GM21619 (cell line): ENCODE data around the gene LMTK2.
"Not testable (repeated sequence)": the region's sequence is repeated elsewhere in the genome, so short reads cannot be mapped to it uniquely, and the experiment has no call there.

Source experiments
- ATAC-seq: cut with Tn5 transposase; IDR thresholded peaks from one replicate; pipeline ENCODE4 v1.9.1; 2021; ENCODE audit not compliant: unreplicated experiment

LMTK2 gene

DNA sequence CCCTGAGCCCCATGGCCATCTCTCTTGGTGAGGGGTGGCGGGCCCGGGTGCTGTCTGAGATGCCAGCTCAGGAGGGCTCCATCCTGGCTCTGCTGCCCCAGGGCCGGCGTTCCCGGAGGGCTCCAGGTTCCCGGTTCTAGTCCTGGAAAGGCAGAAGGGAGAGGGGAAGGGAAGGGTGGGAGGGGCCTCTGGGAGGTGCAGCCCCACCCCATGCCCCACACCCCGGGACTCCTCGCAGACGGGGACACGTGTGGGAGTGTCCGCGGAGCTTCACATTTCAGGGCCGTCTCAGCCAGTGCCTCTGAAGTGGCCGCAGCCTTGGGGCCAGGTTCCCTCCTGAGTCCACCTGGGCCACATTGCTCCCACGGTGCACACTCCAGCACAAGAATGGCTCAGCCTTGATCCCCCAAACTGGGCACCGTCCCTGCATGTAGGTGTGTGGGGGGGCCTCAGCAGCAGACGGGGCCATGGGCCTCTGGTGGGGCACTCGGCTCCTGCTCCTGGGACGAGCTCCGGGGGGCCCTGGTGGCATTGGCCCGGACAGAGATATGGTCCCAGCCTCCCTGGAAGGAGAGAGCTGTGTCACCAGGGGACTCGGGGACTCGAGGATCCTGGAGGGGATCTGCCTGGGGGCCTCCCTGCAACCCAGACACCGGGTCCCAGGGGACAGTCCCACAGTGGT lies 110.4 kb downstream of the LMTK2 start:
- ATAC-seq = no peak

DNA sequence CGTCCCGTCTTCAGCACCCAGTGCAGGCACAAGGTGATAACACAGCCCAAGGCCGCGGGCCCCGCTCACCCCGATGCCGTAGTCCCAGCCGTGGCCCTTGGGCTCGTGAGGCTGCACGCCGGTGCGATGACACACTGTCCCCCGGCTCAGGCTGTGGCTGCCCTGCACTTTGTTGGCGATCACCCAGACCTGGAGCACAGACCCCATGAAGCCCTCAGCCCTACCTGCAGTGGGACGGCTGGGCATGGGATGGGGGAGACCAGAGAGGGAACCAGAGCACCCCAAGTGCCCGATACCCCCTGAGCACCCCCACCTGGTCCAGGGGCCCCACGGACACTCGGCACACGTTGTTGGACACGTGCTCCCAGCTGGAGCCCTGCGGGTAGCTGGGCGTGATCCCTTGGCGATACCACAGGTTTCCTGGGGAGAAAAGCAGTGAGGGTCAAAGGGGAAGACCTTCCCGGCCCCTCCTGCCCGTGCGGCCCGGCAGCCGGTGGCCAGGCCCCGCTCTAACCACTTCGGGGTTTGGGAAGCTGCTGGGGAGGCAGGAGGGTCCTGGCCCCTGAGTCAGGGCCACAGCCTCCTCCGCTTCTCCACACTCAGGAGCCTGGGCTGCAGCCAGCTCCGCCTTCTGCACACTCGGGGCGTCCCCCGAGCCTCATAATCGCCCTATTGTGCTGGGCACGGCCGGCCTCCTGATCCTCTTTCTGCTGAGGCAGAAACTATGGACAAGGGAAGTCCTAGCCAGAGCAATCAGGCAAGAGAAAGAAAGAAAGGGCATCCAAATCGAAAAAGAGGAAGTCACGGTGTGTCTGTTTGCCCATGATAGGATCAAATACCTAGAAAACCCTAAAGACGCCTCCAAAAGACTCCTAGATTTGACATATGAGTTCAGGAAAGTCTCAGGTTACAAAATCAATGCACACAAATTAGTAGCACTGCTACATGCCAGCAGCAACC lies 111.2 kb downstream of the LMTK2 start:
- no peak for ATAC-seq

DNA sequence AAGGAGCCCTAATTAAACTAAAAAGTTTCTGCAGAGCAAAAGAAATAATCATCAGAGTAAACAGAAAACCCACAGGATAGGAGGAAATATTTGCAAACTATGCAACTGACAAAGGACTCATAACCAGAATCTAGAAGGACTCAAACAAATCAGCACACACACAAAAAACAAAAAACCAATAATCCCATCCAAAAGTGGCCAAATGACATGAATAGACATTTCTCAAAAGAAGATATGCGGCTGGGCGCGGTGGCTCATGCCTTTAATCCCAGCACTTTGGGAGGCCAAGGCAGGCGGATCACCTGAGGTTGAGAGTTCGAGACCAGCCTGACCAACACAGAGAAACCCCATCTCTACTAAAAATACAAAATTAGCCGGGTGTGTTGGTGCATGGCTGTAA lies 112.7 kb downstream of the LMTK2 start:
- ATAC-seq = not testable (repeated sequence)

DNA sequence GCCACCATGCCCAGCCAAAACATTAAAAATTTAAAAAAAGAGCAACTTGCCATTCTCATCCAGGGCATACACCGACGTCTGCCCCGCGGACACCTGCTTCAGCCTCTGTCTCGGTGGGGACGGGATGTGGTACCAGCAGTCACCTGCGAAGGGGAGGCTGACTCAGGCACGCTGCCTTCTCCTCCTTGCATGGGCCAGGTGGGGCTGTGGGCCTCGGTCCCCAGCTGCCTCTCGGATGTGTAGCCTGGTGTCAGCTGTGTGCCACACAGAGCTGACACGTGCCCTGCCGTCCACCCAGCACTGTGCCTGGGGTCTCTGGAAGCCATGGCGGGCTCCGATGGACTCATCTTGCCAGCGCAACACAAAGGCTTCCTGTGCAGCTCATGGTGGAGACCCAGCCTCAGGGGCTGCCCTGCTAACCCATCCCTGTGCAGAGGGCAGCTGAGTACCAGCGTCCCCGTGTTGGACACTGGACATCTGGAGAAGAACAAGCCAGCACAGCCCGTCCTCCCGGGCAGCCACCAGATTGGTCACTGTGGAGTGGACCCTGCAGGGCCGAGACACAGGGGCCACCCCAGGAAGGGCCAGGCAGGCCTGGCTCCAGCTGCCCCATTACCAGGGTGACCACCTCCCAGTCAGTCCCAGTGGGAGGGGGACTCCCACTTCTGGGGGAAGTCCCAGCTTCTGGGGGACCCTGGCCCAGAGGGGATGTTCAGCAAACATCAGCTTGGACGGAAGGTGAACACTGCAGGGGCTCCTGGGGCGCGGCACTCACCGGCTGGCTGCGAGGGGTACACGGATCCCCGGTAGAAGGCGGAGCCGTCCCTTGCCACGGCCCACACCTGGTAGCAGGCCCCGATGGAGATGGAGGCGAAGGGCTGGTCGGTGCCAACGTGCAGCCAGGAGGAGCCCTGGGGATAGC lies 115.2 kb downstream of the LMTK2 start:
- ATAC-seq = no peak

DNA sequence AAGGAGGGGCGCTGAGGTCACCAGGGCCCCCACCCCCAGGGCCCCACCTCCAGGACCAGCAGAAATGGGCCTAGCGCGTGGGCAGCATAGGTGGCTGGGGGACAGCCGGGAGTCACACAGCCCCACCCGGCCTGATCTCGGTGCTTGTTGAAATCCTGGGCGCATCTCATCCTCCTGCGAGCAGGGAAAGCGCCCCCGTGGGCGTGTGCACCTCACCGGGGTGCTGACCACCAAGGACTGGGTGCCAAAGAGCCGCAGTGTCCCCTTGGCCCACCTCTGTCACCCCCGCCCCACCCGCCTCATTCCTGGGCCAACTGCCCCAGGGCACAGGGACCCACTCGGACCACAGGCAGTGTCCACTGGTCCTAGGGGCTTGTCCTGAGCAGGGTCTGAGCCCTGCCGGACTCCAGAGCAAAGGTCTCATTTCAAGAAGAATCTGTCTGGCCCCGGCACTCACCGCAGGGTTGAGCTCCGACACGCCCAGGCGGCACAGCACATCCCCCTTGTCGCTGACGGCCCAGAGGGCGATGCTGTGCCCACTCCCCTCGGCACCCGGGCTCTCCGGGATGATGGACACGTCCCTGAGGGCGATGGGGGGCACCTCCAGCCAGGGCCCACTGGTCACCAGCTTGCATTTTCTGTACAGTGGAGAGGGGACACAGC lies 116.0 kb downstream of the LMTK2 start:
- no peak for ATAC-seq

DNA sequence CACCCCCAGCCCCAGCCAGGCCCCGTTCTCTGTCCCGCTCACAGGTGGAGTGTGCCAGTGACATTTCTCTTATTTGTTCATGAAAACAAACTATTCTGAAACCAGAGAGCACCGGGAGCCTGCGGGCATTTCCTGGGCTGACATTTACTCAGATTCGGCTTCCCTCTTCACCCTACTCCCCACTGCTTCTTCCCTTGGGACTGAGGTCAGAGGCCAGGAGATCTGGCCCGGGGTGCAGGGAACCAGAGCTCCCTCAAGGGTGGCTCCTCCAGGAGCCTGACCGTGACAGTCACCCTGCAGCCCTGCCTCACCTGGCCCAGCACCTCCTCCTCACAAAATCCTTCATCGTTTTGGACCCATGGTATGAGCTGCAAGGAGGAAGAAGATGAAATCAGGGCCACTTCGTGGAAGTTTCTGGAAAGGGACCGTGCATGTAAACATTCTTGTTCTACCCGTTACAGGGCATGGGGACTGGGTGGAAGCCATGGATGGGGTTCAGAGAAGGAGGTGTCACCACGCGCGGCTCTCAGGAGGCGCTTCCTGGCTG lies 116.8 kb downstream of the LMTK2 start:
- ATAC-seq = no peak

DNA sequence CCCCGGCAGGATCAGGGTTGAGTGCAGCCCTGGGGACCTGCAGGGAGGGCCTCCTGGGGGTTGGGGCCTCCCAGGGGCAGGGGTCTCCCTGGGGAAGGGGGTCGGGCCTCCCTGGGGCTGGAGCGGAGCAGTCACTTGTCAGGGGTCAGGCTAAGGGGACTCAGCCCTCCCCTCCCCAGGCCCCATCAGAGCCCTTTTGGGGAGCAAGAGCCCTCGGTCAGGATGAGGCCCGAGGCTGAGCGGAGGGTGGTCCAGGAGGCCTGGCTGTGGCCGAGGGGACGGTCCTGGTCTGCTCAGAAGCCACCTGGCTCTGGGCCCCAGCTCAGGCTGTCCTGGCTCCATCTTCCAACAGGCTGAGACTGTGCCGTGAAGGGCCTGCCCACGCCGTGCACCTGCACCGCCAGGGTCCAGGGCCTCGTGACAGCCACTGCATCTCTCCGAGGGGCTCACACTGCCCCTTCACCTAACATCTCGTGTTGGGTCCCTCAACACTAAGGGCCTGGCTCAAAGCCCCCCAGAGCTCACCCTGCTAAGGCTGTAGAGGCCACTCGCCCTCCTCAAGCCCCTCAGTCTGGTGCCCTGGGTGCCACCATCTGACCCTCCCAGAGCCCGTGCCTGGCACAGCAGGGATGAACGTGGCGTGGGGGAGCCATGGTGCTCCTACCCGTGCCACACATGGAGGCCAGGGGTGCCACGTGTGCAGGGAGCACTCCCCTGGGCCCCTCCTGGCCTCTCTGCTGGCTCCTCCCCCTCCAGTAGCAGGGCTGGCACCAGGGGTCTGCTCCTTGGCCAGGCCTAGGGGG lies 117.4 kb downstream of the LMTK2 start:
- no peak for ATAC-seq

DNA sequence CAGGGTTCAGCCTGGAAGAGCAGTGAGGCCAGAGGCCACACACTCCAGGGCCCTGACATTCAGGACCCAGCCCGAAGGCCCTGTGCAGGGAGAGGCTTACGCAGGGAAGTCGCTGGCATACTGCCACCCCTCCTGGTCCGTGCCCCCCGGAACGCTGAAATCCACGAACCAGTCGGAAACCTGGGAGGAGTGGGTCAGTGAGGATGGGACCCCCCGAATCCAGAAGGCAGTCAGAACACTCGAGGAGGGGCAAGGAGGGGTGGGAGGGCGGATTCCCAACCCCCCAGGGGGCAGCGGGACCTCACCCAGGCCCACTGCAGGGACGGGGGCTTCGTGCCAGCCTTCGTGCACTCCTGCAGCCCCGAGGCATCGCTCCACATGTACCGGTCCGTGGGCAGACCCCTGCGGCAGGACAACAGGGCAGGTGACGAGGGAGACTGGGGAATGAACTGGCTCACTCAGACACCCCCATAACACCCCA lies 118.1 kb downstream of the LMTK2 start:
- ATAC-seq = no peak

DNA sequence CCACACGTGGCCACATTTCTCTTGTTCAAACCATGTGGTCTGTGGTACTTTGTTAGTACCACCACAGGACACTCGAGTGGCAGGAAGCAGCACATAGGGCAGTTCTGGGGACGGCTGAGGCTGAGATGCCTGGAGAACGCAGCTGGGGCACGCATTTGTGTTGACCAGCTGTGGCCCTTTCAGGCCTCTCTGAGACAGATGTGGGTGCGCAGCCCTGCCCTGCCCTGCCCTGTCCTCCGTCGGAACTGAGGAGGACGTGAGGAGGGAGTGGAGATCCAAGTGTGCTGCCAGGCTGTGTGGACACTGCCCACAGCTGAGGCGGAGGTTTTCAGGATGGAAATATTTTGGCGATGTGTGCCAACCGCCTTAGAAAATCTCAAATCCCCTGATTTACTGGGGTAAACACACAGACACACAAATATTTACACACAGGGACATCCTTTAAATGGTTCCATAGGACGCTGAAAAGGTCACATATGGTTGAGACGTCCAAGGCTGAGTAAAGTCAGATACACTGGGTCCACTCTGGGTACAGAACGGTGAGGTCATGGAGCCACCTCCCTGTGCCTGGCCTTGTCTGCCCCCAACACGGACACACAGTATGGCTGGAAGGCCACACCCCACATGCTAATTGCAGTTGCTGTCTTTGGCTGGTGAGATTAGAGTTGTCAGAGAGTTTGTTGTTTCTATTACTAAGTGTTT lies 119.4 kb downstream of the LMTK2 start:
- no peak for ATAC-seq

DNA sequence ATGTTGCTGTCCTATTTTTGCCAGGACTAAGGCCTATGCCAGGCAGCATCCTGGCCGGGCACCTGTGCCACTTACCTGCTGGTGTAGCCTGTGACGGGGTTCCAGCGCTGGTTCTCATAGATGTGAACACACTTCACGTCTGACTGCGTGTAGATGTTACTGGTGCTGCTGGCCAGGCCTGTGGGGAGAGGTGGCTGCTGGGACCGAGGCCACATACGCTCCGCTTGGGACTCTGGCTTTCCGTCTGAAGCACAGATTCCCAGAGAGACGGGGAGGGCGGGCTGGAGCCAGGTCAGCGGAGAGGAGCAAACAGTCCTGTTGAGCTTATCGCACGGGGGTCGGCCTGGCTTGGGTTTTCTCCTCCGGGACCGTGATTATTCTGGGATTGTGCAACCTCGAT lies 121.3 kb downstream of the LMTK2 start:
- no peak for ATAC-seq

DNA sequence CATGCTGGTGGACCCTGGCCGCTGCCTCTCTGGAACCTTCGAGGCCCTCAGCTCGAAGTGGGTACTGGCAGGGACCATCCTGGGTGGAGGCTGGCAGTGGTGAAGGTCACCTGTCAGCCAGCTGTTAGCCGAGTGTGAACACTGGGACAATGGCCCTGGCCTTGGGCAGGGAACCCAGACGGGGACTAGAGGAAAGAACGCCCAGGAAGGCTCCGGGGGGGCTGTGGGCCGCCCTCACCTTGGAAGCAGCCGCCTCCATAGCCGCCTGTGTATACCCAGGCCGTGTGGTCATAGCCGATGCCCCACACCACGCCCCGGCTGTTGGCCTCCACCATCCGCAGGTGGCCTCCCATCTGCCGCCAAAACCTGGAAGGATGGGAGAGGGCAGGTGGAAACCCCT lies 122.1 kb downstream of the LMTK2 start:
- no peak for ATAC-seq

DNA sequence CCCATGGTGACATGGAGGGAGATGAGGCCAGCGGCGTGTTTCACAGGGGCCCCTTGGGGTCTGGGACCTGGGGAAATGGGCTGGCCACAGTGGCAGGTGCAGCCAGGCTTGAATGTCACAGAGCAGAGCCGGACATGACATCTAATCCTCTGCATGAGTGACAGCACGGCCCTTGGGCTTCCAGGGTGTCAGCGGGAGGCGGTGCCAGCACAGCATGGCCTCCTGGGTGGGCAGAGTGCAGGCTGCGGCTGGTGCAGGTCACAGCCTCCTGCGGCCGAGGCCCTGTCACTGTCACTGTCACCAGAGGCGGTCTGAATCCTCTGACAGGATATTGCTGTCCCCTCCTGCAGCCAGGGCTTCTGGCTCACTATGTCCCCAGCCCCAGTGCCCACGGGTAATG lies 122.8 kb downstream of the LMTK2 start:
- no peak for ATAC-seq

DNA sequence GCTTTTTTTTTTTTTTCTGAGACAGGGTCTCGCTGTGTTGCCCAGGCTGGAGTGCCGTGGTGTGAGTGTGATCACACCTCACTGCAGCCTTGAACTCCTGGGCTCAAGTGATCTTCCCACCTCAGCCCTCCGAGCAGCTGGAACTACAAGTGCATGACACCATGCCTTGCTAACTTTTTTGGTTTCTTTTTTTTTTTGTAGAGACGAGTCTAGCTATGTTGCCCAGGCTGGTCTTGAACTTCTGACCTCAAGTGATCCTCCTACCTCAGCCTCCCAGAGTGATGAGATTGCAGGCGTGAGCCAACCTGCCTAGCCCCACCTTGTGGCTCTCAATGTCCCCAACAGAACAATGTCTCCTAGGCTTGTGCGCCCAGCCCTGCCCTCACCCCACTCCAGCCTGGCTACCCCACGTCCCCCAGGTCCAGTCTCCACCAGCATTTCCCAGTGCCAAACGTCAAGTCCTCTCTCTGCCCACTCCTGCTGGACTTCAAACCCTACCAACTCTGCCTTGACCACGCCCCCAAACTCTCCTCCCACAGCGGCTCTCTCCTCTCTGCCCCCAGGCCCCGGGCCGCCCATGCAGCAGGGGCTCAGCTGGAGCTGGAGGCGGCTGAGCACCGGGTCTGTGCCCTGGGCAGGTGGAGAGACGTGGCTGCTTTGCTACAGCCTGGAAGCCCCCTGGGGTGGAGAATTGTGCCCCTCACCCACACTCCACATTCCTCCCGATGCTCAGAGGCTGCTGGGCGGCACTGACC lies 123.5 kb downstream of the LMTK2 start:
- no peak for ATAC-seq

DNA sequence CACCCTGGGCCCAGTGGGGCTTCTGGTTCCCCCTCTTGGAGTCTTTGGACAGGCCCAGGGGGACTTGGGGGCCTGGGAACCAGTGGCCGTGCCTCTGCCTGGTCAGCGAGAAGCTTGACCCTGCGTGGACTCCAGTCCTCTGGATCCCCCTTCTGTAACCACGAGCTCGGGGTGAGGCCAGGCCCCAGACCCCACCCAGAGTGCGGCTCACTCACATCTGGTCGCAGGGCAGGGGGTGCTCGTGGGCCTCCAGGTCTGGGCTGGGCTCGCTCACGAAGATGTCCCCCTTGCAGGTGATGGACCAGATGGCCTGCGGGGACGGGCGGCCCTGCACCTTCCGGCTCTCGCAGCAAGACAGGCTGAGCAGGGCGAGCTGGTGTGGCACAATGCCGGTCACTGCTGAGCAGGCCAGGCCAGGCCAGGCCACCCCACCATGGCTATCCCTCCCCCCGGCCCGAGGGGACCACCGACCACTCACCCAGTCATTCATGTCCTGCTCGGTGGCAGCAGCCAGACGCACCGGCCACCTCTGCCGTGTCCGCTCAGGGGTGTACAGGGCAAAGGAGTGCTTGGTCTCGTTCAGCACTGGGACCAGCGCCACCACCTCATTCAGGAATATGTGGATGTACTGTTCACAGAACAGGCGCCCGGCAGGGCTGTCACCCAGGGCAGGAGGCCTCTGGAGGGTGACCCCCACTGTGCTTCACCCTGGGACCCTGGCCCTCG lies 124.2 kb downstream of the LMTK2 start:
- ATAC-seq = no peak

DNA sequence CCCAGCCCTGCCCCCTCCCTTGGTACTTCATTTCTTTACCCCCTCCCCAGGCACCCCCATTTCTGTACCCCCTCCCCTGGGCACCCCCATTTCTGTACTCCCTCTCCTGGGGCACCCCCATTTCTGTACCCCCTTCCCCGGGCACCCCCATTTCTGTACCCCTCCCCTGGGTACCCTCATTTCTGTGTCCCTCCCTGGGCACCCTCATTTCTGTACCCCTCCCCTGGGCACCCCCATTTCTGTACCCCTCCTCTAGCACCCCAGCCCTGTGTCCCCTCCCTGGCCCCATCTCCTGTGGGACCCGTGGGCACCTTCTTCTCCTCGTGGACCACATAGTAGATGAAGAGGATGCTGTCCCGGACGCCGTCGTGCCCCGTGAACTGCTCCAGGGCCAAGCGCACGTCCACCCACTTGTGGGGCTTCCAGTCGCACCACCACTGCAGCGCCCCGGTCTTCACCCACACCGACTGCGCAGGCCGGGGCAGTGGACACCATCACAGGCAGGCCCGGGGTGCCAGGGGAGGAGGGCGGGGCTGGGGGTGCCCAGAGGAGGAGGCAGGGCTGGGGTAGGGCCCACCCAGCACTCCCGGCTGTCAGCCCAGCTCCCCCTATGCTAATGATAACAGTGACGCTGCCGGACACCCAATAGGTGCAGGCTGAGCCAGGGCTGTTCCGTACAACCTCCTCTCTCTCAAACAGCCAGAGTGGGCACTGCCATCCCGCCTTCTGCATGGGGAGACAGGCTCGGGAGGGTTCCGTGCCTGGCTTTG lies 125.0 kb downstream of the LMTK2 start:
- no peak for ATAC-seq

DNA sequence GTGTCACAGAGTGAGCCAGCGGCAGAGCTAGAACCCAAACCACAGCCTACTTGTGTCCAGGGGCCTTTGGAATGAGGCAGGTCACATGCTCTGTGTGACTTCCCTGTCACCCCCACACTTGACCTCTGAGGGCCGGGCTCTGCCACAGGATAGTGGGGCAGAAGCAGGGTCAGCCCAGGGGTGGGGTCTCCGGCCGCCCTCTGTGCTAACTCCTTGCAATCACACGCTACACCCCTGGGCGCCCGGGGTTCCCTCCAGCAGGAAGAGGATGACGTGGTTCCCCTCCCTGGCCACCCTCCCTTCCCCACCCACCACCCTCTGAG lies 125.6 kb downstream of the LMTK2 start:
- no peak for ATAC-seq

DNA sequence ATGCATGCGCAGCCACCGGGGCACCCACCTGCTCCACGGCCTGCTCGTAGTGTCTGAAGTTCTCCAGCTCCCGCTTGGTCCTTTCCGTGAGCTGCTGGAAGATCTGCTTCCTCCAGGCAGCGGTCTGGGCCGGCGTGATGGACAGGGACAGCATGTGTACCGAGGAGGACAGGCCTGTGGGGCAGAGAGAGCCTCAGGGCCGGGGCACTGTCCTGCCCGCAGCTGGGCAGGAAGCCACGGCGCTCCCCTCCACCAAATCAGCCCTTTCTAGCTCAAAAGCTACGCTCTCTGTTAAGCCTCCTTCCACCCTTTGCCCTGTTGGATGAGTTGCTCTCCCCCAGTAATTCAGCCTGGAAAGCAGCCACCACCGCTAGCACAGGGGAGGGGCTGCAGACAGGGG lies 126.1 kb downstream of the LMTK2 start:
- no peak for ATAC-seq
